ENCODE data around the gene TRIM68.

Gene TRIM68

DNA sequence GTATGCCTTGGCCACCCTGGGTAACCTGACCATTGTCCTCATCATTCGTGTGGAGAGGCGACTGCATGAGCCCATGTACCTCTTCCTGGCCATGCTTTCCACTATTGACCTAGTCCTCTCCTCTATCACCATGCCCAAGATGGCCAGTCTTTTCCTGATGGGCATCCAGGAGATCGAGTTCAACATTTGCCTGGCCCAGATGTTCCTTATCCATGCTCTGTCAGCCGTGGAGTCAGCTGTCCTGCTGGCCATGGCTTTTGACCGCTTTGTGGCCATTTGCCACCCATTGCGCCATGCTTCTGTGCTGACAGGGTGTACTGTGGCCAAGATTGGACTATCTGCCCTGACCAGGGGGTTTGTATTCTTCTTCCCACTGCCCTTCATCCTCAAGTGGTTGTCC lies 31.9 kb upstream of the TRIM68 start:
- H3K4me1 ChIP-seq (ENCODE audit: insufficient read depth, low read length, poor library complexity, severe bottlenecking) = no peaks in the 10 kb centered on the region
- H3K9me2 ChIP-seq (replicated peaks; ENCODE audit: low read depth, low read length) = no peaks in the 10 kb centered on the region
- no peak overlapping the region for H2AFZ ChIP-seq (ENCODE audit: low read length)
- H3K9me3 ChIP-seq (ENCODE audit: insufficient read depth, low read depth, low read length) = no peaks in the 10 kb centered on the region
- H3K4me3 ChIP-seq (ENCODE audit: low read length, poor library complexity, severe bottlenecking) = no peak overlapping the region
- H3K4me2 ChIP-seq (ENCODE audit: low read depth, low read length, poor library complexity, severe bottlenecking) = no peak overlapping the region
- no peaks in the 10 kb centered on the region for H3K27me3 ChIP-seq (ENCODE audit: insufficient read depth, low read length, poor library complexity, severe bottlenecking)
- no peaks in the 10 kb centered on the region for H3K79me2 ChIP-seq (ENCODE audit: insufficient read depth, low read length)
- no peaks in the 10 kb centered on the region for H3K36me3 ChIP-seq (ENCODE audit: insufficient read depth, low read length)
- H3F3A ChIP-seq (ENCODE audit: low read depth) = no peaks in the 10 kb centered on the region
- no peak for TF ChIP-seq EZH2phosphoT487 (IDR thresholded peaks at IDR 0.05; ENCODE audit: borderline replicate concordance)
- TF ChIP-seq, protein P1, sequence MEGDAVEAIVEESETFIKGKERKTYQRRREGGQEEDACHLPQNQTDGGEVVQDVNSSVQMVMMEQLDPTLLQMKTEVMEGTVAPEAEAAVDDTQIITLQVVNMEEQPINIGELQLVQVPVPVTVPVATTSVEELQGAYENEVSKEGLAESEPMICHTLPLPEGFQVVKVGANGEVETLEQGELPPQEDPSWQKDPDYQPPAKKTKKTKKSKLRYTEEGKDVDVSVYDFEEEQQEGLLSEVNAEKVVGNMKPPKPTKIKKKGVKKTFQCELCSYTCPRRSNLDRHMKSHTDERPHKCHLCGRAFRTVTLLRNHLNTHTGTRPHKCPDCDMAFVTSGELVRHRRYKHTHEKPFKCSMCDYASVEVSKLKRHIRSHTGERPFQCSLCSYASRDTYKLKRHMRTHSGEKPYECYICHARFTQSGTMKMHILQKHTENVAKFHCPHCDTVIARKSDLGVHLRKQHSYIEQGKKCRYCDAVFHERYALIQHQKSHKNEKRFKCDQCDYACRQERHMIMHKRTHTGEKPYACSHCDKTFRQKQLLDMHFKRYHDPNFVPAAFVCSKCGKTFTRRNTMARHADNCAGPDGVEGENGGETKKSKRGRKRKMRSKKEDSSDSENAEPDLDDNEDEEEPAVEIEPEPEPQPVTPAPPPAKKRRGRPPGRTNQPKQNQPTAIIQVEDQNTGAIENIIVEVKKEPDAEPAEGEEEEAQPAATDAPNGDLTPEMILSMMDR (conservative IDR thresholded peaks at IDR 0.05; ENCODE audit: low read length) = no peak
- no peak overlapping the region for H3K9ac ChIP-seq (ENCODE audit: low read depth, low read length, poor library complexity, severe bottlenecking)
- no peaks in the 10 kb centered on the region for H4K20me1 ChIP-seq (ENCODE audit: insufficient read depth, low read length, poor library complexity, severe bottlenecking)

GRCh38 chr11:4637662-4638047 lies 29.6 kb upstream of the TRIM68 start:
- H3K9me2 ChIP-seq (replicated peaks; ENCODE audit: low read depth, low read length) = no peaks in the 10 kb centered on the region
- no peaks in the 10 kb centered on the region for H4K20me1 ChIP-seq (ENCODE audit: insufficient read depth, low read length, poor library complexity, severe bottlenecking)
- H3K79me2 ChIP-seq (ENCODE audit: insufficient read depth, low read length) = no peaks in the 10 kb centered on the region
- H3K36me3 ChIP-seq (ENCODE audit: insufficient read depth, low read length) = no peaks in the 10 kb centered on the region
- no peak overlapping the region for H3K4me3 ChIP-seq (ENCODE audit: low read length, poor library complexity, severe bottlenecking)
- H3K9ac ChIP-seq (ENCODE audit: low read depth, low read length, poor library complexity, severe bottlenecking) = no peak overlapping the region
- TF ChIP-seq, protein P1 (conservative IDR thresholded peaks at IDR 0.05; ENCODE audit: low read length) = no peak
- no peak for TF ChIP-seq EZH2phosphoT487 (IDR thresholded peaks at IDR 0.05; ENCODE audit: borderline replicate concordance)
- H3K4me1 ChIP-seq (ENCODE audit: insufficient read depth, low read length, poor library complexity, severe bottlenecking) = no peaks in the 10 kb centered on the region
- no peaks in the 10 kb centered on the region for H3K27me3 ChIP-seq (ENCODE audit: insufficient read depth, low read length, poor library complexity, severe bottlenecking)
- no peaks in the 10 kb centered on the region for H3F3A ChIP-seq (ENCODE audit: low read depth)
- no peaks in the 10 kb centered on the region for H3K9me3 ChIP-seq (ENCODE audit: insufficient read depth, low read depth, low read length)
- H2AFZ ChIP-seq (ENCODE audit: low read length) = peak overlapping the region; percentile 41; the same call in 1 of the 2 replicates
- no peak overlapping the region for H3K4me2 ChIP-seq (ENCODE audit: low read depth, low read length, poor library complexity, severe bottlenecking)

DNA sequence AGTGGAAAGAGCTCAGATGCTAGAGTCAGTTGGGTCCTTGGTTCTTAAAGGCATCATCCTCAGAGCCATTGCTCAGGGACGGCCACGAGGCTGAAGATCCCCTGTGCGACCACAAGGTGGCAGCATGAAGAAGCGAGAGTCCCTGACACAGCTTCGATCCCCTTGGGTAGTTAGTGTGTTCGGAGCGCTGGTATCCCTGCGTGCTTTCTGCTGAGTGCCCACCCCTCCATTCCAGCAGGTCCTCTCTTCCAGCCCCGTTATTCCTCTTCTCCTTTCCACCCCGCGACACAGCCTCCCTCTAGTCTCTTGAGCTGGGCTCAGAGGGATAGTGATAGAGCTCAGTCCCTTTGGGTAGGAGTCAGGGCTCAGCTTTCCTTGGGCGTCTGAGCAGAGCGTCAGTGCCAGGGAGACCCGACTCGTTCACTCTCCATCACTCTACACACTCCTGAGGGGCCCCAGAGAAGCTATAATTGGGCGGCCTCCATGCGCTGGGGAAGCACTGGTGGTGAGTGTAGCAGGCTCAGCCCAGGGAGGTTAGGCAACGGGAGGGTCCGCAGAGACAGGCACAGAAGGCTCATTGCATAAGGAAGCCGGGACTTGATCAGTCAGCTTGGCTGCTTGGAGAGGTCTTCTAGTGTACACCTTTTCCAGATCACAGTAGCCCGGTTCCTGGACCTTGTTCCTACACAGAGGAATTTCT lies 29.1 kb upstream of the TRIM68 start, which contains the start of gene OR51D1:
Gene OR51D1, plus strand, starts transcription at position 516 of the 700 bp plus-strand sequence. CDS start 2,314 bp downstream, outside the sequence.
- no peaks in the 10 kb centered on the region for H3K79me2 ChIP-seq (ENCODE audit: insufficient read depth, low read length)
- H3K4me3 ChIP-seq (ENCODE audit: low read length, poor library complexity, severe bottlenecking) = no peak within 1 kb of the TSS
- TF ChIP-seq EZH2phosphoT487 (IDR thresholded peaks at IDR 0.05; ENCODE audit: borderline replicate concordance) = no peak
- TF ChIP-seq, protein P1 (conservative IDR thresholded peaks at IDR 0.05; ENCODE audit: low read length) = peak; percentile 92
- H3K4me2 ChIP-seq (ENCODE audit: low read depth, low read length, poor library complexity, severe bottlenecking) = peak within 1 kb of the TSS; percentile 34
- H3K27me3 ChIP-seq (ENCODE audit: insufficient read depth, low read length, poor library complexity, severe bottlenecking) = no peaks in the 10 kb centered on the region
- H3K36me3 ChIP-seq (ENCODE audit: insufficient read depth, low read length) = no peaks in the 10 kb centered on the region
- H3K4me1 ChIP-seq (ENCODE audit: insufficient read depth, low read length, poor library complexity, severe bottlenecking) = no peaks in the 10 kb centered on the region
- H3K9me2 ChIP-seq (replicated peaks; ENCODE audit: low read depth, low read length) = no peaks in the 10 kb centered on the region
- no peaks in the 10 kb centered on the region for H3F3A ChIP-seq (ENCODE audit: low read depth)
- H4K20me1 ChIP-seq (ENCODE audit: insufficient read depth, low read length, poor library complexity, severe bottlenecking) = no peaks in the 10 kb centered on the region
- no peaks in the 10 kb centered on the region for H3K9me3 ChIP-seq (ENCODE audit: insufficient read depth, low read depth, low read length)
- H3K9ac ChIP-seq (ENCODE audit: low read depth, low read length, poor library complexity, severe bottlenecking) = no peak within 1 kb of the TSS
- H2AFZ ChIP-seq (ENCODE audit: low read length) = peak within 1 kb of the TSS; percentile 68

Data from Loucy (cell line).